Stimulated activated CD8-positive, alpha-beta memory T cell treated with anti-CD3 and anti-CD28 coated beads, Interleukin-15, amount 100 ng/mL, for 1 hour (primary cell): ENCODE data around the gene SEL1L3.
"Not testable (repeated sequence)": the region's sequence is repeated elsewhere in the genome, so short reads cannot be mapped to it uniquely, and the experiment has no call there.

Experiments used
- DNase-seq: peaks from one replicate; pipeline ENCODE4 v3.0.0-alpha.2; 2020; ENCODE audit warnings: low read depth

Gene SEL1L3

DNA sequence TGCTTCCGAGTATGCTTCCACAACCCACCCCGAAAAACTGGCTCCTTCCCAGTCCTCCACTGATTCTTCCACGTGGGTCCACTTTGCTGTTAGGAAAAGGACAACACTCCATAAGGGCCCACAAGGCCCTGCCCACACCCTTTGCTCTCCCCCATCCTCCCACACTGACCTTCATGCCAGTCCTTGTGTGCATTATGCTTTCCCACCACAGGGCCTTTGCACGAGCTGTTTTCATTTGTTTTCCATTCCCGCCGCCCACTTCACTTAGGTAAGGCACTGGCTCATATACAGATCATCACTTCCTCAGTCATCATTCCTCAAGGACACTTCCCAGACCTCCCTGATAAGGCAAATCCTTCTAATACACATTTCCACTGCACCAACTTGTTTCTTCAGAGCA lies 16.8 kb upstream of the SEL1L3 start:
- DNase-seq: no peak

DNA sequence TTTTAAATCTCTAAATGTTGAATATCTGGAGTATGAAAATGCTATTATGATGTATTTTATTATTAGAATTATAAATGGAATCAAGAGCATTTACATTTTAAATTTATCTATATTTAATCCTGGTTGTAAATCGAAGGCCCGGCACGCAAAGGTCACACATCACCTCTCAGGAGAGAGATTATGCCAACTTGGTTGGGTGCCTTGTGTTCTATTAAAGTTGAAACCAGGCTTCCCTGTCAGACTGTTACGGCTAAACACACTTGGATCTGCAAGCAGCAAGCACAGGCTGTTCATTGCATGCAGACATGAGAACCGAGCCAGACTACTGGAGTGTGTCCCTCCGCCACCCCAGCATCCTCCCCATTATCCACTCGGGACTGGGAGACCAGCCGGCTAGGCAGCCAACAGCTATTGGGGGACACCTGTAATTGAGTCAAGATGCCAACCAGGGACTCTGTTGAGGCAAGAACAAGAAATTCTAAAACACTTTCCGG lies 16.4 kb upstream of the SEL1L3 start:
- no peak for DNase-seq

DNA sequence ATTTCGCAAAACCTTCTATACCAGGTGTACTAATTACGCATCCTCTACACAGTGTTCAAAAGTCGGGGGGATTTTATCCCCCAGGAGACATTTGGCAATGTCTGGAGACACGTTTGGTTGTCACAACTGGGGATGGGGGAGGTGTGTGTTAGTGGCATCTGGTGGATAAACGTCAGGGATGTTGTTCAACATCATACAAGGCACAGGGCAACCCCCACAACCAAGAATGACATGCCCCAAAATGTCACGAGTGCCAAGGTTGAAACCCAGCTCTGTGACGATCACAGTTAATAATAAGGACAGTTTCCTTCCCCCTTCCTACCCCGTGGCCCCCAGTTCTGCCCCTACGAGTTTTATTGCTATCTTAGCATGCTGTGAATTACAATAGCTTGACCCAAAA lies 15.9 kb upstream of the SEL1L3 start:
- no peak for DNase-seq

- no peak for DNase-seq
These were observed 12.5 kb upstream of the SEL1L3 start for GRCh38 chr4:25875281-25875745.

DNA sequence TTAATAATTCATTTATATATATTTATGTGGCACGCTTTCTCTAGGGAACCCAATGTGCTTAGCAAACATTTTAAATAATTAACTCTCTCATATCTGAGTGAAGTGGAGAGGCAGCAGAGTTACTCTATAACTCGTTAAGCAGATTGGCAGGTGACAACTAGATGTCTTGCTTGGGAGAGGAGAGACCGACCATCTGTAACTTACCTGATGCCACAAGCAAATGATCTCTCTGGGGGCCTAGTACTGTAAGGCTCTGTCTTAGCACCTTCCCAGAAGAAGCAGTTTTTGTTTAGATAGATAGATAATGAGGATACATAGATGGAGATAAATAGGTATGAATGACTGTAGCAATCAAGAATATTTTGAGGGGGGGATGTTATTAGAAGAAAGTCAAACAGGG lies 11.9 kb upstream of the SEL1L3 start:
- no peak for DNase-seq

DNA sequence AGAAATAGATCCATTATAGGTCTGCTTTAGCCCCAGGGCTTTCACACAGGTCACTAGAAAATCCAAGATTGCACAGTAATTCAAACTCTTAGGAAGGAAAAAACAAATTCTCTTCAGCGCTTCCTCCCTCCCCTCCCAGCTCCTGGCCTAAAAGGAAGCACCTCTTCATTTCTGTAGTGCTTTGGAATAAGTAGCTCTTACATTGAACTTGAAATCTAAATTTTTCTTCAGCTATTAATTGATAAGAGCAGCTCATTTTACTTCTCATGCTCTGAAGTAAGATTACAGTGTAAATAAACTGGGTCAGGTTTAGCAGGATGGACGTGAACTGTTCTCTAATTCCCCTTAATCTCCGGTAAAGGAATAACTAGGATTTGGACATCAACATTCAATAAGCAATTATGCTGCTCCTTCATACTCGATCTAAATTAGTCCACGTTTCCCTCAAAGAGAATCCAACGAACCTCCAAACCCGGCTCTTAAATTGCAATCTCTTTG lies 10.9 kb upstream of the SEL1L3 start:
- no peak for DNase-seq

- DNase-seq: no peak
These were observed 10.3 kb upstream of the SEL1L3 start for GRCh38 chr4:25872851-25873631.

- no peak for DNase-seq
These were observed 7.3 kb upstream of the SEL1L3 start for GRCh38 chr4:25870081-25870480.

DNA sequence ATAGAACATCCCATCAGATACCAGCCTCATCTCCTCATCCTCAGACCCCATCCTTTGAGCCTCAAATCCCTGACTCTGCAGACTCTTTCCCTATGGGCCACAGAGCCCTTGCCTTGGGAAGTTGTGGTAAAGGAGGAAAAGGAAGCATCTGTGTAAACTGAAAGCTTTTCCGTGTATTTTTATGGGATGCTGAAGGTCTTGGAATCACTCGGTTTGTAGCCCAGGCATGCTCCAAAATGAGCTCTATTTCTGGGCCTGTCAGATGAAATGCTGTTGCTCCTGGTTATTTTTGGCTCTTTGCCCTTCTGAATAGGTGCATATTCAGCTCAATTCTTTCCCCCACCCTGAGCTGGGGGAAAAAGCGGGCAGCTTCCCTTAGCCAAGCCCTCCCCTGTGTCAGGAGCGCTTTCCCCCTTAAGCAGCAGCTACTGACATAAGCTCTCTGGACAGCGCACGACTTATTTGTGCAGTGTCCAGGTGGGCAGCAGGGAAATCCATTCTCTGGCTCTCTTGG lies 5.0 kb upstream of the SEL1L3 start:
- DNase-seq: no peak

GRCh38 chr4:25866401-25866800 lies 3.6 kb upstream of the SEL1L3 start:
- DNase-seq: not testable (repeated sequence)

DNA sequence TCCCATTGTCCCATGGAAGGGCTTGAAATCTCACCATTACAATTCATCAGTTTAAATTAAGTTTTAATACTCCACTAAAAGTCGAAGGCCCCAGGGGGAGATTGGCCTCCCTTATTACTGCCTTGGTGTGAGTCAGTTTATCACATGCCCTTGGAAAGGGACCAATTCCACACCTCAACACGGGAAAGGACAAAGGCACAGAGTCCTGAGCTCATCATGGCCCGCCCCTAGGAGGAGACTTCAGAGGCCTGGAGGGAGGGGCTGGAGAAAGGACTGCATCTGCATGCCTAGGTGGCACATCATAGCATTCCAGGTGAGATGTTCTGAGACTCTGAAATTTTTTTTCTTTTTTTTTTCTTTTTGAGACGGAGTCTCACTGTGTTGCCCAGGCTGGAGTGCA lies 2.8 kb upstream of the SEL1L3 start:
- no peak for DNase-seq

DNA sequence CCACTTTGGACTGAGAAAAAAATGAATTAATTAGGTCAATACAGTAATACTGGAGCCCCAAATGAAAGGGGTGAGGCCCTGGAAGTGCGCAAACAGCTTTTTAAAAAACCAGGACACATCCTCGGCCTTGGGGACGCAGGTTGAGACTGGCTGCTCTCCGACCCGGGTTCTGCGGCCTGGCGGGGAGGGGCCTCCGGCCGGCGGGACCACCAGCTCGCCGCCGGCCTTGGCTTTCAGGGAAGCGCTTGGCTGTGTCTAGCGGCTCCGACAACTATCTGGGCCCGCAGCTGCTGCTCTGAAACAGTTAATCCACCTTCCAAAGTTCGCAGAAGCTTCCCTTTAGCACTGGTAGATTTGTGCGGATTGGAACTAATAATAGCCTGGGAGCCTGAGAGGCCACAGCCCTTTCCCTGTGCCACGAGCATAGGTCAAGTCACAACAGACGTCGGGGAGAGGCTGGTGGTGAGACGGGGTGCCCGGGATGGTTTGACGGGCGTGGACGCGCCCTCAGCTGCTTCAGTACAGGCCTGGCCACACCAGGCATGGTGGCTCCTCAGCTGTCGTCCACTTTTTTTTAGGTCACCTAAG lies 1.1 kb upstream of the SEL1L3 start:
- no peak for DNase-seq

DNA sequence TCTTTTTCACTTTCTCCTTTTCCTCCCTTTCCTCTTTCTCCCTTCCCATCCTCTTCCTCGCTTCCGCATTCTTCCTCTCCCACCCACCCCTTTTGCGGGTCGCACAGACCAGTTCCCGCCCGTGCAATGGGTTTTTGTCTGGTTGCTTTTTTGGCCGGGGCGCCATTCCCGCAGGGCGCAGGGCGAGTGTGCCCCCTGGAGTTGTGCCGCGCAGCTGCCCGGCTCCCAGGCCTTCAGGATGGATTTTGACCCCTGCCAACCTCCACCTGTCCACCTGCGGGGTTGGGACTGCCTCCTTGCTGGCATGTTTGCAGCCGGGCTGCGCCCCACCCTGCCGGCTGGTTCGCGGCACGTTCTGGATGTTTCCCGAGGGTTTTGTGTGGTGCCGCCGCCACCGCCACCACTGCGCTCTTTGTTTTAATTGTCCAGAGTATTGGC lies 578 bp upstream of the SEL1L3 start:
- no peak for DNase-seq

GRCh38 chr4:25861951-25862410 lies 807 bp downstream of the SEL1L3 start:
- DNase-seq: no peak

- no peak for DNase-seq
These were observed 1.4 kb downstream of the SEL1L3 start for GRCh38 chr4:25861280-25861950.

DNA sequence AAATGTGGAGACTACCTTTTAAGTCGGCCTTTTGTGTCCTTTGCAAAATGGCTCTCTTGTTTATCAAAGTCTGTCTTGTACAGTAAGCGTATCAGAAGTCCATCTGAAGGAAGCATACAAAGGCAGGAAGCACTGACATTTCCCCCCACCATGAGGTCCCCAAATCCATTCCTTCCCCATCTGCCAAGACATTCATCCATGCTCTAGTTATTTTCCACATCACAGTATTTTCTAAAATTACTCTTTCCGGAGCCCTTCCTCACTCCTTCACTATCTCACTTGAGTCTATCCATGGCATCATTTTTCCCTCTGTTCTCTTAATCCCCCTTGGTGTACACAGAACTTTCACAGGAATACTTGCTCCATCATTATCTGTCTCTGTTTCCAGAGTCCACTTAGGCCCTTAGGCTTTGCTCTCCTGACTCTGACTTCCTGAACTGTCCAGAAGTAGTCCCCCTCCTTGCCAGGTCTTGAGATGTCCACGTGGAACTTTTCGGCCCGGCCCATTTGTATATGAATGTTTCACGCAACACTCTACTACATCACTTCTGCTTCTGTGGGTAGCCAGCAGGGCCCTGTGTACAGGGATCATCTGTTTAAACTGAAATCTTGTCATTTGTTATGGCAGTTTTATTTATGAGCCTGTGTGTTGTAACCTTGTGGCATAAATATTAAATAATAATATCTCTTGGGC lies 2.1 kb downstream of the SEL1L3 start:
- no peak for DNase-seq

GRCh38 chr4:25859429-25860148 lies 3.2 kb downstream of the SEL1L3 start:
- no peak for DNase-seq

DNA sequence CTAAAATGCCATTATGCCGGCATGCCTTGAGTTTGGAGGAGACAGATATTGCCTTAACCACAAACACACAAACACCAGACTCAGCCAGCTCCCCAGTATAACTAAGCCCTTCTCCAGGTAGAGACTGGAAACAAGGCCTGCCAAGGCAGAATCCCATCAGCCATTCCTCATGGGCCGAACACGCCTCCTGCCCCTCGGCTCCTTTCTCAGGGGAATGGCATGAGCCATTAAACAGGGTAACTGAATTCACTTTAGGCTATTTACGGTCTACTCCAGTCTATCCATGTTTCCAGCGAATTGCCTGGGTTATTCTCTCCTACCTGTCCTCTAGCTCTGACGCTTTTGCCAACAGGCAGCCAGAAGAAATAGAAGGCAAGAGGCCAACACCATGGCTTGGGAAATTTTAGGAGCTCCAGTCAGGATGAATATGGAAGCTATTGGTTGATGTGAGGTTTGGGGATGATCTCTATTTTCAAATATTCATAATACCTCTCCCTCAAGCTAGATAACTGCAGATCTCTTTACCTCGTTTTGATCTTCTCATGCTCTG lies 4.9 kb downstream of the SEL1L3 start:
- no peak for DNase-seq

DNA sequence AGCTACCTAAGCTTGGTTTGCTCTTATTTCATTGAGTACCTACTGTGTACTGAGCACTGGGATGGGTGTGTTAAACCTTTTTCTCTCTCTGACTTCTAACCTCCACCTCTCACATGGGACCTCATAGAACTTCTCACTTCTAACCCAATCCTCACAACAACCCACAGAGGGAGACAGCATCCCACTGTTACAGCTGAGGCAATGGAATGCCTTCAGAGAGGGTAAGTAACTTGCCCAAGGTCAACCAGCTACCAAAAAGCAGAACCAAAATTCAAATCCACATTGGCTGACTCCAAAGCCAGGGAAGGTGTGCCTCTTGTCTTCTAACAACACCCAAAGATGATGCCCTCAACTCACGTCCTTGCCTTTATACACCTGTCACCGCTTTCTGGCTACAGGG lies 5.4 kb downstream of the SEL1L3 start:
- DNase-seq: no peak

DNA sequence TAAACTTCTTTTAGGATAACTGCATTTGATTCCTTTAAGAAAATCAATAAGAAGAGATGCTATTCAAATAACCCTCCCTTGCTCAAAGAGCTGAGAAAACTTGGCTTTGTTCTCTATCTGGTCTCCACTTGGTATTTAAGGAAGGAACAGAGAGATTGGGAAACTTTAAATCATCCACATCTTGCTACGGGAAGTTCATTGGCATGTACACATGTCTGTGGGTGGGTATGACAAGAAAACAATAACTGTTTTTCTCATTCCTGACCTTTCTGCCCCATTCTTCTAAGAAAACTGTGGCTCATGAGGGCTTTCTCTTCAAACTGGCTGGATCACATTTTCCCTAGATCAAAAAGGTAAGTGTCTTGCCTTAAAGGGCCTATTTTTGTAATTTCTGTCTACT lies 6.0 kb downstream of the SEL1L3 start:
- no peak for DNase-seq

DNA sequence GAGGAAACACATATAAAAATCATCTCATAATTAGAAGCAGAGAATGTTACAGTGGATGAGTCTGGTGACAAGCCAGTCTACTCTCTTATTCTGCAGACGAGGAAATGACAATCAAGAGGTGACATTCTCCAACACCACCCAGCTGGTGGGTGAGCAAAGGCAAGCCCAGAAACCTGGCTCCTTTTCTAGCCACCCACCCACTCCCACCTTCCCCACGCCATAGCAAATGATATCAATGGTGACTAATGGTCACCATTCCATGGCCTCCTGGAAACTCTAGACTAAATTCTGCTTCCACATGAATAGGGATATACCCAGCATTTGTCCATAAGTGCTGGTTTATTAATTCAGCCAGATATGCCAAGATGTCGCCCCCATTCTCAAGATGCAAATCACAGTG lies 10.7 kb downstream of the SEL1L3 start:
- no peak for DNase-seq
